Kidney (tissue), 14 donors: ENCODE results near the gene PRKAR1B. TPM values are rescaled to one million over a fixed set of nuclear protein-coding genes. Genes with fewer than 3 reads are reported as not detected.

Experiments
- DNase-seq, 5 donors: peaks; one replicate each; pipeline ENCODE4 v3.0.0-alpha.2; 2013 to 2020
- FAIRE-seq: peaks from 2 replicates; lab custom pipeline; 2012; peaks lifted over from hg19 to GRCh38; lab: Jason Lieb, UNC
- H3K27ac ChIP-seq, 2 donors: one replicate each; pipeline ENCODE4 v1.7.0; 2013; ENCODE audit warnings: low read depth in 2 of 2, low read length in 2 of 2, inconsistent platforms in 1 of 2
- H3K27me3 ChIP-seq: one replicate; pipeline ENCODE4 v1.7.1; 2013; ENCODE audit warnings: low read length, inconsistent platforms; ENCODE audit not compliant: control insufficient read depth, insufficient read depth
- H3K36me3 ChIP-seq, 3 donors: one replicate each; pipeline versions ENCODE4 v1.7.0 to v1.7.1; 2013; ENCODE audit warnings: low read length in 3 of 3, control low read depth in 1 of 3, inconsistent platforms in 1 of 3; ENCODE audit not compliant: insufficient read depth in 3 of 3, control insufficient read depth in 2 of 3
- H3K4me1 ChIP-seq, 3 donors: one replicate each; pipeline versions ENCODE4 v1.7.0 to v1.7.1; 2013; ENCODE audit warnings: low read length in 3 of 3, inconsistent platforms in 1 of 3, low read depth in 1 of 3; ENCODE audit not compliant: control insufficient read depth in 2 of 3, insufficient read depth in 2 of 3
- H3K4me3 ChIP-seq, 3 donors: one replicate each; pipeline versions ENCODE4 v1.7.0 to v1.8.1; 2013; ENCODE audit warnings: low read length in 3 of 3, control low read depth in 1 of 3, inconsistent platforms in 1 of 3
- H3K9ac ChIP-seq, 3 donors: one replicate each; pipeline versions ENCODE4 v1.7.0 to v1.7.1; 2013; ENCODE audit warnings: low read length in 3 of 3, control low read depth in 1 of 3, inconsistent platforms in 1 of 3
- H3K9me3 ChIP-seq, 3 donors: one replicate each; pipeline versions ENCODE4 v1.7.0 to v1.7.1; 2013; ENCODE audit warnings: low read length in 3 of 3, control low read depth in 1 of 3, inconsistent platforms in 1 of 3; ENCODE audit not compliant: control insufficient read depth in 2 of 3, insufficient read depth in 1 of 3
- CTCF ChIP-seq: IDR thresholded peaks from 3 replicates; pipeline ENCODE4 v1.5.1; 2012; ENCODE audit warnings: mild to moderate bottlenecking, moderate library complexity, borderline replicate concordance; ENCODE audit not compliant: insufficient read depth; ENCODE audit errors: extremely low read depth
- intact Hi-C: fragments of 100-400 bp; cut with DNase I; formaldehyde crosslinking; loops from one replicate; pipeline ENCODE4 v1.11.1; 2022
- polyA plus RNA-seq: library from polyadenylated mRNA; stranded (reverse); fragments of 350-450 nt; fragmentation: Illumina TruSeq; extraction: RNeasy Lipid Tissue Mini Kit (QIAGEN cat#74804); gene quantifications from one replicate; pipeline ENCODE4 v1.2.3, GENCODE V29; 2014; ENCODE audit warnings: low read depth, low replicate concordance; ENCODE audit not compliant: insufficient read depth
- total RNA-seq: library from RNA; stranded (reverse); fragmentation: NEBNext Ultra II Directional; extraction: Animal tissue kit (Norgen Biotek cat#: 25700); gene quantifications from one replicate; pipeline ENCODE4 v1.2.1, GENCODE V29; 2021
- donor health status: control.
- donor health status: control.
- donor health status: control.
- donor health status: control.
- donor health status: control.
- donor health status: DM: yes; HTN: yes; CAD: no.
- donor health status: Normal renal cell carcinoma (clear cell type).

The PRKAR1B gene
- total and polyA plus RNA-seq, 2 donors from 2014 or later, result 15.9 to 21.4 TPM

GRCh38 chr7:556837-557557 lies 170.1 kb downstream of the PRKAR1B start:
- FAIRE-seq (no peak), DNase-seq (peak in 2 of 5 donors; percentile 63 to 70)
- Histone ChIP-seq H3K27me3 (no peaks in the 10 kb centered on the region), H3K27ac (no peak overlapping the region), H3K4me3 (no peak overlapping the region), H3K4me1 (peaks cover 4 to 21% (median 5%) of the 10 kb centered on the region in 3 donors), H3K9ac (no peak overlapping the region), H3K36me3 (no peaks in the 10 kb centered on the region), H3K9me3 (peaks cover 0 to 1% (median 0%) of the 10 kb centered on the region in 3 donors)
- no peak for TF ChIP-seq CTCF
- intact Hi-C loops, result no loop called here

GRCh38 chr7:556291-556826 lies 170.7 kb downstream of the PRKAR1B start:
- peaks cover 4 to 17% (median 5%) of the 10 kb centered on the region in 3 donors for H3K4me1 ChIP-seq
- no peak for FAIRE-seq
- H3K9me3 ChIP-seq, result peaks cover 0 to 1% (median 0%) of the 10 kb centered on the region in 3 donors
- TF ChIP-seq CTCF, result no peak
- no peak overlapping the region for H3K9ac ChIP-seq
- no peak overlapping the region for H3K4me3 ChIP-seq
- H3K36me3 ChIP-seq, result no peaks in the 10 kb centered on the region
- DNase-seq, result peak in 1 of 5 donors; percentile 57
- no peaks in the 10 kb centered on the region for H3K27me3 ChIP-seq
- no peak overlapping the region for H3K27ac ChIP-seq
- intact Hi-C loops, result no loop called here

- FAIRE-seq (no peak), DNase-seq (peak in 1 of 5 donors; percentile 76)
- no peak for TF ChIP-seq CTCF
- Histone ChIP-seq H3K36me3 (no peaks in the 10 kb centered on the region), H3K9me3 (no peaks in the 10 kb centered on the region), H3K4me1 (peaks cover 0 to 14% (median 0%) of the 10 kb centered on the region in 3 donors), H3K27me3 (no peaks in the 10 kb centered on the region), H3K27ac (no peak overlapping the region), H3K4me3 (no peak overlapping the region), H3K9ac (no peak overlapping the region)
- intact Hi-C loops, result no loop called here
These were observed 171.4 kb downstream of the PRKAR1B start for GRCh38 chr7:555551-556160.
